Peyer's patch (tissue), 4 donors: ENCODE results near the gene SPI1. TPM values are rescaled to one million over a fixed set of nuclear protein-coding genes. Genes with fewer than 3 reads are reported as not detected.

Source experiments
- DNase-seq, 3 donors: peaks; one replicate each; pipeline ENCODE4 v3.0.0-alpha.2; 2017 to 2019
- H3K27ac ChIP-seq, 4 donors: fragments of 200-600 bp; sonication (generic); one replicate each; pipeline ENCODE4 v1.5.1; 2016 to 2019
- H3K27me3 ChIP-seq, 2 donors: fragments of 200-600 bp; sonication (generic); one replicate each; pipeline ENCODE4 v1.5.1; 2019
- H3K36me3 ChIP-seq, 3 donors: fragments of 200-600 bp; sonication (generic); one replicate each; pipeline ENCODE4 v1.5.1; 2016 to 2019
- H3K4me1 ChIP-seq, 4 donors: fragments of 200-600 bp; sonication (generic); one replicate each; pipeline ENCODE4 v1.5.1; 2016 to 2019
- H3K4me3 ChIP-seq, 4 donors: fragments of 200-600 bp; sonication (generic); 1 replicate in 3 of 4; 2 replicates in 1 of 4; pipeline ENCODE4 v1.5.1; 2016 to 2019; ENCODE audit warnings: mild to moderate bottlenecking in 1 of 4
- H3K9me3 ChIP-seq, 4 donors: fragments of 200-600 bp; sonication (generic); one replicate each; pipeline ENCODE4 v1.5.1; 2016 to 2019; ENCODE audit warnings: mild to moderate bottlenecking in 1 of 4
- POLR2A ChIP-seq, 2 donors: fragments of 450-650 bp; IDR thresholded peaks; one replicate each; pipeline ENCODE4 v1.5.1; 2017; ENCODE audit warnings: antibody characterized with exemption in 2 of 2, mild to moderate bottlenecking in 2 of 2, moderate library complexity in 2 of 2
- total RNA-seq, 4 donors: library from RNA; depleted of rRNA; stranded (reverse); fragments of >200 nt; gene quantifications; one replicate each; pipeline ENCODE4 v1.1.0, GENCODE V29; 2016
- TF ChIP-seq, protein P1 (sequence below), 6 experiments: fragments of 450-650 bp in 4 of 6; fragments of 200-600 bp in 2 of 6; sonication (generic) in 1 of 6; IDR thresholded peaks; one replicate each; pipeline ENCODE4 v1.5.1; 2017 to 2019; ENCODE audit warnings: antibody characterized with exemption in 6 of 6, mild to moderate bottlenecking in 3 of 6, moderate library complexity in 1 of 6

The SPI1 gene
- total RNA-seq, 4 donors from 2014 or later: 2.6 to 27.2 (median 7.8) TPM

DNA sequence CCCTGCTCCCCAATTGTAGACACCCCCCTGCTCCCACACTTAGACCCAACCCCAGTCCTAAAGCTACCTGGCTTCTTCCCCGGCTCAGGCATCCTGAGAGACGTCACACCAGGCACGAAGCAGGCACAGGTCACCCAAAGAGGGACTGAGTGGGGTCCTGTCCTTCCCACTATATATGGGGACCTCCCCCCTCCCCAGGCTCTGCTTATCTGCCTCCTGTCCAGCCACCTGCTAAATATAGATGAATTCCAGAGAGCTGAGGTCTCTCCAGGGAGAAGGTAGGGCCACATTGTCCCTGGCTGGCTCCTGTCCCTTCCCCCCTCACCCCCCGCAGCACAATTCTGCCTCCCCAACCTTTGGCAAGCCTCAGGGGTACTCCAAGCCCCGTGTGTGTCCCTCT lies 25.8 kb downstream of the SPI1 start, which contains the start of gene MYBPC3:
TSS of gene MYBPC3 (minus strand) at position 147 of the 400 bp plus-strand sequence. CDS start at position 92, 55 bp downstream.
- Histone ChIP-seq H3K27me3 (no peaks in the 10 kb centered on the region), H3K36me3 (no peaks in the 10 kb centered on the region), H3K4me3 (no peak within 1 kb of the TSS), H3K27ac (no peak within 1 kb of the TSS), H3K4me1 (peaks cover 0 to 3% (median 0%) of the 10 kb centered on the region in 4 donors), H3K9me3 (no peaks in the 10 kb centered on the region)
- no peak for TF ChIP-seq POLR2A (IDR thresholded peaks at IDR 0.05)
- TF ChIP-seq, protein P1, sequence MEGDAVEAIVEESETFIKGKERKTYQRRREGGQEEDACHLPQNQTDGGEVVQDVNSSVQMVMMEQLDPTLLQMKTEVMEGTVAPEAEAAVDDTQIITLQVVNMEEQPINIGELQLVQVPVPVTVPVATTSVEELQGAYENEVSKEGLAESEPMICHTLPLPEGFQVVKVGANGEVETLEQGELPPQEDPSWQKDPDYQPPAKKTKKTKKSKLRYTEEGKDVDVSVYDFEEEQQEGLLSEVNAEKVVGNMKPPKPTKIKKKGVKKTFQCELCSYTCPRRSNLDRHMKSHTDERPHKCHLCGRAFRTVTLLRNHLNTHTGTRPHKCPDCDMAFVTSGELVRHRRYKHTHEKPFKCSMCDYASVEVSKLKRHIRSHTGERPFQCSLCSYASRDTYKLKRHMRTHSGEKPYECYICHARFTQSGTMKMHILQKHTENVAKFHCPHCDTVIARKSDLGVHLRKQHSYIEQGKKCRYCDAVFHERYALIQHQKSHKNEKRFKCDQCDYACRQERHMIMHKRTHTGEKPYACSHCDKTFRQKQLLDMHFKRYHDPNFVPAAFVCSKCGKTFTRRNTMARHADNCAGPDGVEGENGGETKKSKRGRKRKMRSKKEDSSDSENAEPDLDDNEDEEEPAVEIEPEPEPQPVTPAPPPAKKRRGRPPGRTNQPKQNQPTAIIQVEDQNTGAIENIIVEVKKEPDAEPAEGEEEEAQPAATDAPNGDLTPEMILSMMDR (IDR thresholded peaks at IDR 0.05): no peak
- DNase-seq: no peak

DNA sequence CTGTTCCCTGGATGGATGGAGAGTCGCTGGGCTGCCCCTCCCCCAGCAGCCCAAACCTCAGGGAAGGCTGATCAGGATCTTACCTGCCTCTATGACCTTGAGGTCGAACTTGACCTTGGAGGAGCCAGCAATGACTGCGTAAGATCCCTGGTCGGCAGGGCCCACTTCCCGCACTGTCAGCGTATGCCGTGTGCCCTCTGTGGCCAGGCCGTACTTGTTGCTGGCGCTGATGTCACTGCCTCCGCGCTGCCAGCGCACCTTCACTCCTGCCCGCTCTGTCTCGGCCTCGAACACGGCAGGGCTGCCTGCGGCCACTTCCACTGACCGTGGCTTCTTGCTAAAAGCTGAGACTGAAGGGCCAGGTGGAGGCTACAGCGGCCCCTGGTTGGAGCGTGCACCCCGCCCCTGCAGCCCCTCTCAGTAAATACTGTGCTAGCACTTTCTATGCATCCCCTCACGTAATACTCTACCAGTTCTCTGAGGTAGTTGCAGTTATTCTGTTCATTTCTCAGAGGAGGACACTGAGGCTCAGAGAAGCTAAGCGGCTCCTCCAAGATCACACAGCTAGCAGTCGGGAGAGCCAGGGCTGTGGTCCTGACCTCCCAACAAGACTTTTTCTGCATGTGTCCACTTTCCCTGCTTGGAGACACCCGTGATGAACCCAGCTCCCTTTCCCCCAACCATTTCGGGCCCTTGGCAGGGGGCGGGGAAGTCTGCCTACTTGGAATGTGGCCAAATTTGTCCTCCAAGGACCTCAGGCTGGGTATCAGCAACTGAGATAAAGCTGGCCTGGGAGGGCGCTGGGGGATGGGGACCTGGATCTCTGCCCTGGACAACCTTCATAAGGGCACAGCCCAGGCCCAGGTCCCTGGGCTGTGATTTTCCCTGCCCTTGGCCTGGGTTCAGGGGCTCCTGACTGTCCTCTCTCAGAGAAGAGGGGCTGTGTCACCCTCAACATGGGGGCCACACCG lies 26.9 kb downstream of the SPI1 start:
- TF ChIP-seq, protein P1 (IDR thresholded peaks at IDR 0.05): no peak
- no peak for TF ChIP-seq POLR2A (IDR thresholded peaks at IDR 0.05)
- H3K4me1 ChIP-seq: peaks cover 0 to 3% (median 0%) of the 10 kb centered on the region in 4 donors
- H3K27me3 ChIP-seq: no peaks in the 10 kb centered on the region
- H3K9me3 ChIP-seq: no peaks in the 10 kb centered on the region
- no peak for DNase-seq
- H3K27ac ChIP-seq: no peak overlapping the region
- H3K4me3 ChIP-seq: no peak overlapping the region
- H3K36me3 ChIP-seq: no peaks in the 10 kb centered on the region

DNA sequence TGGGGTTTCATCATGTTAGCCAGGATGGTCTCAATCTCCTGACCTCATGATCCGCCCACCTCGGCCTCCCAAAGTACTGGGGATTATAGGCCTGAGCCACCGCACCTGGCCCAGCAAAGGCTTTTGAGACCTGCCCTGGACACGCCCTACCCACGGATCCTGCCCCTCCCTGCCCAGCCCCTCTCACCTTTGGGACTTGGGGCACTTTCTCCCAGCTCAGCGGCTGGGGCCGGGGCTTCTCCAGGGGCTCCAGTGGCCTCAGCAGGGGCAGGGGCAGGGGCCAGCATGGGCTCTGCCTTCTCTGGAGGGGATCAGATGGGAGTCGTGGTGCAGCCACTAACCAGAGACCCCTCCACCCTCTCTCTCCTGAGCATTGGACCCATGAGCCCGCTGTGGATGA lies 28.0 kb downstream of the SPI1 start:
- H3K9me3 ChIP-seq: no peaks in the 10 kb centered on the region

DNA sequence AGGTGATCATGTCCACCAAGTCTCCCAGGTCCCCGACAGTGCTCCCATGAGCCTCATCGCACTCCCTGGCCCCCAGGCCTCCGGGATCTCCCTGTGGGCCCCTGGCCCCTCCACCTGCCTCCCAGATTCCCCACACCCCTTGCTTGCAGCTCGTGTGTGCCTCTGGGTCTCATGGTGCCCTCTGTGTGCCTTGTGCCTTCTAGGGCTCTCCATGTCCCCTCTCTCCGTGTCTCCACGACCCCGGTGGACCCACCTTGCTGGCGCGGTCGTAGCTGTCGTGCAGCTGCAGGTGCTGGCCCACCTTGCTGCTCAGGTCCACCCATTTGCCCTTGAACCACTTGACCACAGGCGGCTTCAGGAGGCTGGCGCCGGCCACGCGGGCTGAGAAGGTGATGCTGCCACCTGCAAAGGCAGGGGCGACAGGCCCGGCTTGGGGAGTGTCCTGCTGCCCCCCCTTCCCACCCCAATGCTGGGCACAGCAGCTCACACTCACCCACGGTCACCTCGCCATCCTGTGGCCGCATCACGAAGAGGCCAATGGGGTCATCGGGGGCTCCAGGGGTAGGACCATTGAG lies 28.7 kb downstream of the SPI1 start:
- Histone ChIP-seq H3K4me3 (no peak overlapping the region), H3K36me3 (no peaks in the 10 kb centered on the region), H3K9me3 (no peaks in the 10 kb centered on the region), H3K27me3 (no peaks in the 10 kb centered on the region), H3K4me1 (no peaks in the 10 kb centered on the region), H3K27ac (no peak overlapping the region)
- TF ChIP-seq, protein P1 (IDR thresholded peaks at IDR 0.05): no peak
- no peak for TF ChIP-seq POLR2A (IDR thresholded peaks at IDR 0.05)
- no peak for DNase-seq

More for the DNA sequence above, 28.0 kb downstream of the SPI1 start:
- no peak for TF ChIP-seq POLR2A (IDR thresholded peaks at IDR 0.05)
- TF ChIP-seq, protein P1 (IDR thresholded peaks at IDR 0.05): no peak
- Histone ChIP-seq H3K27ac (no peak overlapping the region), H3K27me3 (no peaks in the 10 kb centered on the region), H3K4me3 (no peak overlapping the region), H3K4me1 (peaks cover 0 to 3% (median 0%) of the 10 kb centered on the region in 4 donors), H3K36me3 (no peaks in the 10 kb centered on the region)
- no peak for DNase-seq

DNA sequence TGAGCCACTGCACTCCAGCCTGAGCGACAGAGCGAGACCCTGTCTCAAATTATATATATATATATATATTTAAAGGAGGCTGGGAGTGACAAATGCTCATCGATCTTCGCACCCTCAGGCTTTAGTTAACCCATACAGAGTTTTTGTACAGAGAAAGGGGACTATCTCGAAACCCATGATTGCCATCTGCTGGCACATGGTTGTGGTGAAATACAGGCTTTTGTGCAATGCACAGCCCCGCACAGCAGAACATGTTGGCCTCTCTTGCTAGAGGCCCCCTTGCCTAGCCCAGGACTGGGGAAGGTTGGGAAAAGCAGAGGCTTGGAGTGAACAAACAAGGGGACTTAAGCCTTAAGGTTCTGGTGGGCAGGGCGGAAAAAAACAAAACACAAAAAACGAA lies 29.5 kb downstream of the SPI1 start:
- no peak for TF ChIP-seq POLR2A (IDR thresholded peaks at IDR 0.05)
- TF ChIP-seq, protein P1 (IDR thresholded peaks at IDR 0.05): peak in 1 of 6 experiments; percentile 6
- Histone ChIP-seq H3K4me1 (no peaks in the 10 kb centered on the region), H3K9me3 (no peaks in the 10 kb centered on the region), H3K27me3 (no peaks in the 10 kb centered on the region), H3K36me3 (no peaks in the 10 kb centered on the region), H3K27ac (no peak overlapping the region), H3K4me3 (no peak overlapping the region)
- DNase-seq: no peak
